SHP77 (cell line): ENCODE results near the gene ULBP2.
A peak's percentile ranks its signal among the peaks of the same experiment; 100 is the strongest.
"Not testable (repeated sequence)": the region's sequence is repeated elsewhere in the genome, so short reads cannot be mapped to it uniquely, and the experiment has no call there.

Source experiments
- DNase-seq, 2 experiments: peaks; one replicate each; lab custom pipeline; 2025; lab: John Stamatoyannopoulos, UW

The ULBP2 gene

DNA sequence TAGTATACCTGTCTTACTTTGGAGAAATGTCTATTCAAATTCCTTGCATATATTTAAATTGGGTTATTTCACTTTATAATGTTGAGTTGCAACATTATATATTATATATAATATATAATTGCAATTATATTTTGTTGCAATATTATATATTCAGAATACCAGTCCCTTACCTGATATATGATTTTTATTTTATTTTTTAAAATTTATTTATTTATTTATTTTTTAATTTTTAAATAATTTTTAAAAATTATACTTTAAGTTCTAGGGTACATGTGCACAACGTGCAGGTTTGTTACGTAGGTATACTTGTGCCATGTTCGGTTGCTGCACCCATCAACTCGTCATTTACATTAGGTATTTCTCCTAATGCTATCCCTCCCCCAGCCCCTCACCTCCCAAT is 14.8 kb upstream of the ULBP2 start:
- DNase-seq = not testable (repeated sequence)

DNA sequence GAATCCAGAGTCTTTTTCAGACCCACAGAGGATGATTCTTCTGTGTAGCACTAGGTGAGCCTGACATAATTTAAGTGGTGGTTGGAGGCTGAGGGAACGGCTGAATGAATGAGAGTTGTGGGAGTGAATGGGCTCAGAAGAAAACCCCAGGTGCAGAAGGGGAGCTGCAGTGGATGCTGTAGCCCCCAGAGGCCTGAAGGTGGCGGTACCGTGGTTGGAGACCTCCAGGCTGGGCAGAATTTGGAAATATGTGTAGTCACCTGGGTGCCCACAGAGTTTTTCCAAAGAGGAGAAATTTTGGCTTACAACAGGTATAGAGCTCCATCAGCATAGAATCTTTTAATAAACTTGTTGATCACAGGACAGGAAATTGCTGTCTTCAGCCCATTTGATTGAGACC is 12.4 kb upstream of the ULBP2 start:
- DNase-seq = peak in 1 of 2 experiments; percentile 29

DNA sequence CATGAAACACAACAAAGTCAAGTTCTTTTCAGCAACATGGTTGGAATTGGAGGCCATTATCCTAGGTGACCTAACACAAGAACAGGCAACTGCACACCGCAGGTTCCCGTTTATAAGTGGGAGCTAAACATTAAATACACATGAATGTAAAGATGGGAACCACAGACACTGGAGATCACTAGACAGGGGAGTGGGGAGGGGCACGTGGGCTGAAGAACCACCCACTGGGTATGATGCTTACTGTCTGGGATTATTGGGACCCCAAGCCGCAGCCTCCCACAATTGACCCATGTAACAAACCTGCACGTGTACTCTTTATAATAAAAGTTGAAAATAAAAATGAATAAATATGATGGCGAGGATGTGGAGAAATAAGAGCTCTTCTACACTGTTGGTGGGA is 10.3 kb upstream of the ULBP2 start:
- no peak for DNase-seq

DNA sequence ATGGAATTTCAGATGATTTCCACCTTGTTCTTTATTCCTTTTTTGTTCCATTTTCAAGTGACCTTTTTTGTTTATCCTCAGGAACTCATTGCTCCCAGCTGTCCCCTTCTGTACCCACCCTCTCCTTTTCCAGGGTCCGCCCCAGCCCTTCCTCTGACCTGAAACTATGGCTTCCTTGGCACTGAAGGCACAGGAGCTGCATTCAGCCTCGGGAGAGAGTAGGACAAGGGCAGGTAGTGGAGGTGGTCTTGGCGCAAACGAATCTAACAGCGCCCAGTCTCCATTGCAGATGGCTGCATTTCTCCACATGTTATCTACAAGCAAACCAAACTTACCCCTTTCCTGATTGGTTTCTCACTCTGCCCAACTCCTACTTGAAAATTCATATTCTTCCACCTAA is 8.8 kb upstream of the ULBP2 start:
- DNase-seq = no peak

DNA sequence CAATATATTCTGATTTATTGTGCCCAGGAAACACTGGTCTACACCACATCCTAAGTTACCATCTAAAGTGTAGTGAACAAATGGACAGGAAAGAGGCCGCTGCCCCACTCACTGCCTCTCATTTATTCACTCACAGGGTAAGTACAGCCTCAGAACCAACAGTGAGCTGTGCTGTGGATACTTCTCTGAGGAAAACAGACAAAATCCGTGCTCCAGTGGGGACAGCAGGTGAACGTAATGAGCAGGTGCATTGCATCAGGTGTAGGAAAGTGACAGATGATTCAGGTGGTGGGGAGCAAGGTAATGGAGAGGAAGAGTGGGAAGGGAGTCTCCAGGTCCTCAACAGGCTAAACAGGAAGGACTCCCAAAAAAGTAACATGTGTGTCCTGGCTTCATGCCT is 8.4 kb upstream of the ULBP2 start:
- no peak for DNase-seq

DNA sequence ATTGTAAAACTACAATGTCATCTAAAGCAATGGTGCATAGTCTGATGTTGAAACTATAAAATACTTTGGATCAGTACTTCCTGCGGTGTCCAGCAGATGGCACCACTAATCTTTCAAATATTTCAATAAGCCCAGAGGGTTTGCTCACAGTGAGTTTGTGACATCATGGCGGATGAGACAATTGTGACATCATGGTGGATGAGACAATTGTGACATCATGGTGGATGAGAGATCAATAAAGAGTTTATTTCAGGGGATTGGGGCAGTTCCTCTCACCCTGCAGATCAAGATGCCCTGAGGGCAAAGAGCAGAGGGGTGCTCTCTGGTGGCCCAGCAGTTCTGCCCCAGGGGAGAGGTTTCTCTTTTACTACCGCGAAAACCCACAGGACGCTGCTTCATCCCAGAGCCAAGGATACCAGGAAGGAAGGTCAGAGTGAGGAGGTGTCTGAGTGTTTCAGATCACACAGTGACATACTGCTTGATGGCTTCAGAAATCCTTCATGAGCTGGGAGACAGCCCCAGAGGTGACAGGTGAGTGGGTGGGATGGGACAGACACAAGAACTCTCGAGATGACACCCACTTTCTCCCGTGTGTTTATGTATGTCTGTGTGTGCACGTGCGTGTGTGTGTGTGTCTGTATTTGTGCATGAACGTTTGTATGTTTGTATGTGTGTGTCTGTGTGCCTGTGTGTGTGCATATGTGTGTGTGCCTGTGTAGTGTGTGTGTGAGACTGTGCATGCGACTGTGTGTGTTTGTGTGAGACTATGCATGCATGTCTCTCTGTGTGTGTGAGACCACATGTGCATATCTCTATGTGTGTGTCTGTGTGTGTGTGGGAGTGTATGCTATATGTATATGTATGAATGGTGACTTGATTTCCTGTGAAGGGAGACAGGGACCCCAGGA is 7.3 kb upstream of the ULBP2 start:
- peak; percentile 65 to 71 for DNase-seq

DNA sequence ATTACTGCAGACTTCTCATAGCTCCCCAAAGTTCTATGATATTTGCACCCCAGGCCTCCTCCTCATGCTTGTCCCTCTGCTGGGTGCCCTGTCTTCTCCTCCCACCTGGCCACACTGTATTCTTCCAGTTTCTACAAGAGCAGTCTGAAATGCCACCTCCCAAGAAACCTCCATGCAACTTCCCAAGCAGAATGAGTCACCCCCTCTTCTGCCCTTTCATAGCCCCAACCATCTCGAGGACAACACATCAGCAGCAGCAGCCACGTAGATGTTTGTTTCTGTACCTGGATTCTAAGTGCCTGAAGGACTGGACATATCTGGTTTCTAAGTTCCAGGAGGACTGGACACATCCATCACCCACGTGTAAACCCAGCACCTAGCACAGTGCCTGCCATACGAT is 6.6 kb upstream of the ULBP2 start:
- DNase-seq = no peak

DNA sequence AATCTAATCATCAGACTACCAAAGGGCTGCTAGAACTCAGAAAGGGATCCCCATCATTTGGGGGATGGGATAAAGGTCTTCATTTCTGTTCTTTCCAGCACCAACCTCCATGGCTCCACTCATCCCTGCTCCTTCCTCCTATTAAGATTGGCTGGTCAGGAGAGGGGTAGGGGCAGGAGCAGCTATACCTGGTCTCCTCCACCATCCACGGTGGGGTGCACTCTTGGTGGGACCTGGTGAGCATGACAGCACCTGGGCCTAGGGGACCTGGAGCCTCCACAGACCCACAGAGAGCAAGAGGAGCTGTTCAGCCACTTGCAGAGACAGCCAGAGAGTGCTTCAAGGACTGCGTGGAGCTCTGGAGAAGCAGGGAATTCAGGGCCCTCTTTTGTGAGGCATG is 6.1 kb upstream of the ULBP2 start:
- no peak for DNase-seq

DNA sequence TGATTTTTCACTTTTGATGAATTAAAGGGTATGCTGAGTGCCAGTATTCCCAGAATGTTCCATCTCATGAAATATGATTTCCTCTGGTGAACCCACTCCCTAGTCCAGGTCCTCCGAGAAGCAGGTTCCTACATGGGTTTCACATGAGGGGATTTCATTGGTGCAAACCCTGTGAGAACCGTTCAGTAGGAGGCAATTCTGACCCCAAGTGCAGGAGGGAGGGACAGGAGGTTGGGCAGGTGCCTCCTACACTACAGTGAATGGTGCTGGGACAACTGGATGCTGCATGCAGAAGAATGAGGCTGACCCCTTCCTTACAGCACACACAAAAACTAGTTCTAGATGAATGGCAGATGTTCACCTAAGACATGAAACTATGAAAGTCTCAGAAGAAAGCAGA is 5.1 kb upstream of the ULBP2 start:
- DNase-seq = no peak

DNA sequence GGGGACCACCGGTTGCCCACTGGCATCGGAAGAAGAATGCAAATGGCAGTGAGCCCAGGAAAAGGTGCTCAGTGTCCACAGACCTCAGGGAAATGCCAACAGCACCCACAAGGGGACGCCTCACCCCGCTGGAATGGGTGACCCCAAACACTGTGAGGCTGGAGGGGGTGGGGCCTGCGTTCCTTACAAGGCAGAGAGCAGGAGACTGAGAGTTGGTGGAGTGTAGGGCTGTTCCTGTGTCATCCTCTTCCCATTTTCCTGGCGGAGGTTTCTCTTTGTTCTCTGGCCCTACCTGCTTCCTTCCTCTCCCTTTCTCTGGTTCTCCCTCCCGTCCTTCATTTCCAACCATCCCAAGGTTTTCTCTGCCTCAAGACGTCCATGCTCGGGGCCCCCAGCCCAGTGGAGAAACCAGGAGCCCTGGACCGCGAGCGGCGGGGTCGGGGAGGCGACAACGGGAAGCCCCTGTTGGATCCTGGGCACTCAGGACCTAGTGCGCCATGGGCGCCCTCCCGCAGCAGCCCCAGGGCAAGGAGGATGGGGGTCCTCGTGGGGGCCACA is 3.7 kb upstream of the ULBP2 start:
- not testable (repeated sequence) for DNase-seq

DNA sequence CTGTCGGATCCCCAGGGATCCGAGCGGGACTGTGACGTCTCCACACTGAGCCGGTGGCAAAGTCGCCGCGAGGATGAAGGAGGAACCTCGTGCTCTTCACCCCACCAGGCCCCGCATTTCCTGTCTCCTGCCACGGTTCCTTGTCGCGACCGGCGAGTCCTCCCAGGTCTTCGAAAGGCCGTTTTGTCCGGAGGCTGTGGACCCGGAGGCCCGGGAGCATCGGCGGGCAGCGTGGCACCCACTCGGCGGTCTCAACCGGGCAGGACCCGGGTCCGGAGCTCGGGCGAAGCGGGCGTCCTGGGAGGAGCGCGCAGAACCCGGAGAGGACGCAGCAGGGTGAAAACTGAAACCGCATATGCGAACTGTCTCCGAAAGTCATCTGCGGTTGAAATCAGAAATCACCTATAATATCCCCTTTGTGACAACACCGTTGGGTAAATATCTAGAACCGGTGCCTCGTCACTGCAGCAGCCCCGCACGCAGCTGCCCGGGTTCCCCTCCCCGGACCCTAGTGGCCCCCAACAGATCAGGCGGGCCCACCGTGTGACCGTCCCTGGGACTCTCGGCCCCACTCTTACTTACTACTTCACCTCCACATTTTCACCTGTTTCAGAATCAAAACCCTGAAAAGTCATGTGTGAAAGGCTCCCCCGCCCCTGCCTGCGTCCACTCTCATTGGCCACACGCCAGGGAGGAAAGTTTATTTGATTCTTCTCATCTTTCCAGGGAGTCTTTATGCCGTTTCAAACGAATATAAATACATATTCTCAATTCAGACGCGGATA is 3.1 kb upstream of the ULBP2 start:
- DNase-seq = no peak

DNA sequence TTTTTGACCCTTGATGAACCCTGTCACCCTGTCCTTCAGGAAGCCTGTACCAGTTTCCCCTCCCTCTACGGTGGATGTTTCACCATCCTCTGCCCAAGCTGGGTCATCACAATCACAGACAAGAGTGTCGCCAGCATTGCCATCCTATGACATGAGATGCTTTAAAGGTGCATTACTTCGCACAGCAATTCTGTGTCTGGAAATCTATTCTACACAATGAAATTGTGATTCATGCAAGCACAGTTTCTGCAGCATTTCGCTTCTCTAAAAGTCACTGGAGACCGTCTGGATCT is 2.5 kb upstream of the ULBP2 start:
- DNase-seq = no peak

DNA sequence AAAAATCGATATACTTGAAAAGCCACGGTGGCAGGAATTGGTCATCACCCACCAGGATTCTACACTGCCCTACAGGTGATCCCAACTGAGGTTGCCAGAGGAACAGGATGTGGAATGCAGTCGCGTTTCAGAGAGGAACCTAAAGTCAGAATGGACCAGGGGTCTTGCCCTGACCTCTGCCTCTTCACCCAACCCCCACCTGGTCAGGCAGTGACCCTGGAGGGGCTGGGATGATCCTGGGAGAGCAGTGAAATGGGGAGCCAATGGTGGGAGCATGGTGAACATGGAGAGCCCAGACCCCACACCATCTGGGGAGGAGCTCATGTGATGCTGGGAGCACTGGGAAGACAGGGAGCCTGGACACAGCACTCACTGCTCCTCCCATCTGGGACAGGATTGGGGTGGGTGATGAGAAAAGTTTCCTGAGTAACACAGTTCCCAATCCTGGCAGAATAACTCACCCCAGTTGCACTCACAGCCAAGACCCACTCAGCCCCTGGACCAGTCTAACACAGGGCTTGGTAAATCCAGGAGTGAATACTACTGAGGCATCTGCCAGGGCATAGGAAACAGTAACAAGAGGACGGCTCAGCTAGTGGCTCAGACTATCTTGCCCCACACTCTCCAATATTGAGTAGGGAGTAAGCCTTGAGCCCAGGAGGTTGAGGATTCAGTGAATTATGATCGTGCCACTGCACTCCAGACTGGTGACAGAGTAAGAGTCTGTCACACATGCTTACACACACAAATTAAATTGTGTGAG is 1.7 kb upstream of the ULBP2 start:
- DNase-seq = no peak

DNA sequence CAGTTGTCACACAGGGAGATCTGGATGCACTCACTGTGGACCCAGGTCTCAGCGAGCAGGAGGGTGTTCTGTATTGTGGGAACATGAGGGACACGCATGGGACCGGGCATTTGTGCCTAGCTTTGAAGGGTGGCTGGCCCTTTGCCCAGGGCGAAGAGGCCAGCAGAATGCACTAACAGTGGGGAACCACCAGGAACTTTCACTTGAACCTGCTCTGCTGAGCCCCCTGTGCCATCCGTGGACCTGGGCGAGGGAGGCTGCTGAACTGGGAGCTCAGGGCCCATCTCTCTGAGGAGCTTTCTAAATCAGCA is 1.2 kb upstream of the ULBP2 start:
- DNase-seq = no peak

DNA sequence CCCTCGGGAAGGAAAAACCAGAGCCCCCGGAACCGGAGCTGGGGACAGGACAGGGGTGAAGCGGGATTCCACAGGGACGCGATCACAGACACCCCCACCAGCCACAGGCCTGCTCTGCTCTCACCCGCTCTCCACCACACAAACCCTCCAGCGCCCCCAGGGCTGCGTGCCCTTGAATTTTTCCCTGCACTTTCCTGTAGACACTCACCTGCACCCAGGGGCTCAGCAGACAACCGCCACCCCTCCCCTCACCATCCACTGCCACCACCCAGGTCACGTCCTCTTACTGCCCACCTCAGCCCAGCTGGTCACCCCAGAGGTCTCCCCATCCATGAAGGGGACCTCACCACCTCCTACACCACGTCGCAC is 631 bp downstream of the ULBP2 start:
- DNase-seq = no peak

DNA sequence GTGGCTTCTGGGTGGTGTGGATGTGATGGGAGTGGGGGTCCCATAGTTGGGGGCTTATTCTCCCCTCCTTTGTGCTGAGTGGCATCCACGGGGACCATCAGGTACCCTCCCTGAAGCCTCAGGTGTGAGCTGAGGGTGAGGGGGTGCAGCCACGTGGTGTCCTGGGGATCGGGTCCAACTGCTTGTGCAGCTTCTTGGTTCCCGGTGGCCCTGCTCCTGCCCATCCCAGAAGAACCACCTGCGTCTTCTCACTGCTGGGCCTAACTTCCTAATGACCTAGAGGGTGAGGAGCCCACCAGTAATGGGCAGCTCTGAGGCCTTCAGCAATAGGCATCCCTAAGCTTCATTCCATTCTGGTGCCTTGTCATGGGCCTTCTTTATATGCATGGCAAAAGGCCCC is 1.5 kb downstream of the ULBP2 start:
- DNase-seq = not testable (repeated sequence)

DNA sequence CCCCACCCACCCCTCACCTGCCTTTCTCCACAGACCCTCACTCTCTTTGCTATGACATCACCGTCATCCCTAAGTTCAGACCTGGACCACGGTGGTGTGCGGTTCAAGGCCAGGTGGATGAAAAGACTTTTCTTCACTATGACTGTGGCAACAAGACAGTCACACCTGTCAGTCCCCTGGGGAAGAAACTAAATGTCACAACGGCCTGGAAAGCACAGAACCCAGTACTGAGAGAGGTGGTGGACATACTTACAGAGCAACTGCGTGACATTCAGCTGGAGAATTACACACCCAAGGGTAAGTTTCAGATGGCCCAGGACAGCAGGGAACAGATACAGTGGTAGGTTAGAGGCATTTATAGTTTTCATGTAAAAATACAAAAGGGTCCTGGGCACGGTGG is 3.5 kb downstream of the ULBP2 start:
- DNase-seq = not testable (repeated sequence)

DNA sequence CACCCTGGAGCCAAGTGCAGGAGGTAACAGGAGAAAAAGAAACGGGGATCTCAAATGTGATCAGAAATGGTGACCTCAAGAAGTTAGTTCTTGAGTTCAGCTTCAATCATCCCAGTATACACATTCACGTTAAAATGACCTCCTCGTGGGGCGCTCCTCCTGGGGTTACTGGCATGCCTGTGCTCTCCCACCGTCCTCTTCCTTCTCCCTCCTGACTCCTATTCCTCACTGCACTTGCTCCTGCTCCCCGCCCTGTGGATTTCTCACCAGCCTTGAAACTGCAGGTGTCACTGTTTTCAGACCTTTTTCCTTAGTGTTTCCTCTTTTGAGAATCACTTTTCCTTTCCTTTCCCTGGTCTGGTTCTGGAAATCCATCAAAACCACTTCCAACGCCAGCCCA is 4.8 kb downstream of the ULBP2 start:
- not testable (repeated sequence) for DNase-seq

DNA sequence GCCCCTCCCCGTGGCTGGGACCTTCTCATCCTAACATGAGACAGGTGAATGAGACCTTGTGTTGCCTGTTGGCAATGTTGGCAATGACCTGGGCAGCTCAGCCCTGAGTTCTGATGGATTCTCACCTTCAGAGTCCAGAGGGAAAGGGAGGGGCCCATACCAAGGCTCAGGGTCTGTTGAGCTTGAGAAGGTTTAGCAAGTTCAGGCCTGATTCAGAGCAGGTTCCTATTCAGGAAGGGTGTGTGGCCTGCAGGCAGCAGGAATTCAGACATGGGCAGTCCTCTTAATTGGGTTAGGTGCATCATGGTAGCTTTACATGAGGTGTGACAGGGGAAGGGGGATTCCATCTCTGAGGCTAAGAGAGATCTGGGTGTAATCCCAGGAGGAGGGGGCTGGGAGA is 5.7 kb downstream of the ULBP2 start:
- DNase-seq = not testable (repeated sequence)

DNA sequence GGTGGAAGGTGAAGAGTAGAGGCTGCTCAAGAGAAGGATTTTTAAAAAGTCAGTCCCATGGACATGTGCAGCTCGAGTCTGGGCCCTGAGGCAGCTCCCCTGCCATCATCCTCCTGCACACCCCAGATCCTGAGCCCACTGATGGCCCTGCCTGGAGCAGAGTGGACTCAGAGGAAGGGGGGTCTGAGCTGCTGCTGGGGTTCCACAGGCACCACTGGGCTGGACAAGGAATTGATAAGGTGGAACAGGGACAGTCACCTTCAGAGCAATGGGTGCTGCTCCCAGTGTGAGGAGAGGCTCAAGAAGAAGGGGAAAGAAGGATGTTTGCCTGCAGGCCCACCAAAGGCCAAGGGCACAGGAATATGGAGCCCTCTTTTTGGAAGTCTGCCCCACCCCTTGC is 6.2 kb downstream of the ULBP2 start:
- no peak for DNase-seq

DNA sequence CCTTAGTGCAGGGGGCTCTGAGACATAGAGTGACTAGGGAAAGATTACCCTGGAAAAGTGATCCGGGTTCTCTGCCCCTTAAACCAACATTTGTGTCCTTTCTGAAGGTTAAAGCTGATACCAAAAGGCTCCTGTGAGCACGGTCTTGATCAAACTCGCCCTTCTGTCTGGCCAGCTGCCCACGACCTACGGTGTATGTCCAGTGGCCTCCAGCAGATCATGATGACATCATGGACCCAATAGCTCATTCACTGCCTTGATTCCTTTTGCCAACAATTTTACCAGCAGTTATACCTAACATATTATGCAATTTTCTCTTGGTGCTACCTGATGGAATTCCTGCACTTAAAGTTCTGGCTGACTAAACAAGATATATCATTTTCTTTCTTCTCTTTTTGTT is 6.8 kb downstream of the ULBP2 start:
- no peak for DNase-seq

DNA sequence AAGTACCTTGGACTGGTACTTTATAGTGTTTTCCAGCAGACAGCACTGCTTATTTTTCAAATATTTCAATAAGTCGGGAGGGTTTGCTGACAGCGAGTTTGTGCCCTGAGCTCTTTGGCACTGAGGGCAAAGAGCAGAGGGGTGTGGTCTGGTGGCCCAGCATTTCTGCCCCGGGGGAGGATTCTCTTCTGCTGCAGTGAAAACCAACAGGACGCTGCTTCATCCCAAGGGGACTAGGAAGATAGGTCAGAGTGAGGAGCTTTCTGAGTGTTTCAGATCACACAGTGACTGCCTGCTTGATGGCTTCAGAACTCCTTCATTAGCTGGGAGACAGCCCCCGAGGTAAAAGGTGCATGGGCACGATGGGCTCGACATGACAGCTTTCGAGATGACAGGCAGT is 8.6 kb downstream of the ULBP2 start:
- no peak for DNase-seq

DNA sequence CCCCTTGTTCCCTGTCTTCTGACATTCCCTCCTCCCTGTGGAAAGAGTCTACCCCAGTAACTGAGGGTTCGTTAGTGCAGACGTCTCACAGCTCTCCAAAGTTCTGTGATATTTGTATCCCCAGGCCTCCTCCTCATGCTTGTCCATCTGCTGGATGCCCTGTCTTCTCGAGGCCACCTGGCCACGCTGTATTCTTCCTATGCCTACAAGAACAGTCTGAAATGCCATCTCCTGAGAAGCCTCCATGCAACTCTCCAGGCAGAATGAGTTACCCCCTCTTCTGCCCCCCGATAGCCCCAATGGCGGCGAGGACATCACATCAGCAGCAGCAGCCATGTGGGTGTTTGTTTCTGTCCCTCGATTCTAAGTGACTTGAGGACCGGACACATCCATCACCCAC is 9.3 kb downstream of the ULBP2 start:
- no peak for DNase-seq
